ENCODE data around the gene ILF3.

- no peak for TF ChIP-seq ZNF274 (IDR thresholded peaks at IDR 0.05; ENCODE audit: low read depth, low read length)
- TF ChIP-seq SUZ12 (IDR thresholded peaks at IDR 0.05; ENCODE audit: extremely low read depth, insufficient read depth, insufficient read length), result no peak
Observed at GRCh38 chr19:10643968-10644259, 10.2 kb upstream of the ILF3 start.

Data from NT2/D1 (cell line).